HEK293 (cell line): Measurements from ENCODE around the gene PDLIM7.

ENCODE experiments used
- GLI2 ChIP-seq: fragments of 450-650 bp; formaldehyde crosslinking; IDR thresholded peaks from 2 replicates; pipeline ENCODE4; 2017; ENCODE audit warnings: missing biosample characterization, missing genetic modification characterization, low read depth, borderline replicate concordance
- GLIS1 ChIP-seq: fragments of 450-650 bp; formaldehyde crosslinking; IDR thresholded peaks from 2 replicates; pipeline ENCODE4 v1.5.1; 2016; ENCODE audit warnings: missing biosample characterization, missing genetic modification characterization
- KLF9 ChIP-seq: fragments of 450-650 bp; formaldehyde crosslinking; IDR thresholded peaks from 2 replicates; pipeline ENCODE4 v1.5.1; 2016; ENCODE audit warnings: missing biosample characterization, missing genetic modification characterization, low read depth
- TCF7L2 ChIP-seq: IDR thresholded peaks from 2 replicates; pipeline ENCODE4 v1.6.1; 2011; ENCODE audit warnings: low read depth, mild to moderate bottlenecking, inconsistent platforms, low read length, moderate library complexity, borderline replicate concordance
- ZBTB1 ChIP-seq: fragments of 450-650 bp; formaldehyde crosslinking; IDR thresholded peaks from 2 replicates; pipeline ENCODE4 v1.5.1; 2016; ENCODE audit warnings: missing biosample characterization, missing genetic modification characterization
- ZBTB20 ChIP-seq: fragments of 450-650 bp; formaldehyde crosslinking; IDR thresholded peaks from 2 replicates; pipeline ENCODE4 v1.5.1; 2016; ENCODE audit warnings: missing biosample characterization, missing genetic modification characterization
- ZNF157 ChIP-seq: fragments of 450-650 bp; formaldehyde crosslinking; IDR thresholded peaks from 2 replicates; pipeline ENCODE4 v1.5.1; 2016; ENCODE audit warnings: missing biosample characterization, missing genetic modification characterization
- ZNF175 ChIP-seq: fragments of 450-650 bp; formaldehyde crosslinking; IDR thresholded peaks from 2 replicates; pipeline ENCODE4 v1.5.1; 2016; ENCODE audit warnings: missing biosample characterization, missing genetic modification characterization
- ZNF202 ChIP-seq: fragments of 450-650 bp; formaldehyde crosslinking; IDR thresholded peaks from 2 replicates; pipeline ENCODE4 v1.5.1; 2016; ENCODE audit warnings: missing biosample characterization, missing genetic modification characterization, borderline replicate concordance
- ZNF600 ChIP-seq: fragments of 450-650 bp; formaldehyde crosslinking; IDR thresholded peaks from 2 replicates; pipeline ENCODE4 v1.5.1; 2016; ENCODE audit warnings: missing biosample characterization, missing genetic modification characterization
- ZNF707 ChIP-seq: fragments of 450-650 bp; formaldehyde crosslinking; IDR thresholded peaks from 2 replicates; pipeline ENCODE4 v1.5.1; 2016; ENCODE audit warnings: missing biosample characterization, missing genetic modification characterization
- ZNF791 ChIP-seq: fragments of 450-650 bp; formaldehyde crosslinking; IDR thresholded peaks from 2 replicates; pipeline ENCODE4 v1.5.1; 2016; ENCODE audit warnings: missing biosample characterization, missing genetic modification characterization
- TF ChIP-seq, protein P1 (sequence below): fragments of 450-650 bp; formaldehyde crosslinking; IDR thresholded peaks from 2 replicates; pipeline ENCODE4 v1.5.1; 2016; ENCODE audit warnings: missing biosample characterization, missing genetic modification characterization, borderline replicate concordance
- TF ChIP-seq, protein P2 (sequence below): fragments of 450-650 bp; formaldehyde crosslinking; IDR thresholded peaks from 2 replicates; pipeline ENCODE4 v1.5.1; 2016; ENCODE audit warnings: missing biosample characterization, missing genetic modification characterization
- TF ChIP-seq, protein P3 (sequence below): fragments of 450-650 bp; formaldehyde crosslinking; IDR thresholded peaks from 2 replicates; pipeline ENCODE4 v1.5.1; 2016; ENCODE audit warnings: missing biosample characterization, missing genetic modification characterization
- TF ChIP-seq, protein P4 (sequence below): IDR thresholded peaks from 2 replicates; pipeline ENCODE4 v1.6.1; 2011; ENCODE audit warnings: mild to moderate bottlenecking, low read depth, low read length, borderline replicate concordance

PDLIM7 gene

DNA sequence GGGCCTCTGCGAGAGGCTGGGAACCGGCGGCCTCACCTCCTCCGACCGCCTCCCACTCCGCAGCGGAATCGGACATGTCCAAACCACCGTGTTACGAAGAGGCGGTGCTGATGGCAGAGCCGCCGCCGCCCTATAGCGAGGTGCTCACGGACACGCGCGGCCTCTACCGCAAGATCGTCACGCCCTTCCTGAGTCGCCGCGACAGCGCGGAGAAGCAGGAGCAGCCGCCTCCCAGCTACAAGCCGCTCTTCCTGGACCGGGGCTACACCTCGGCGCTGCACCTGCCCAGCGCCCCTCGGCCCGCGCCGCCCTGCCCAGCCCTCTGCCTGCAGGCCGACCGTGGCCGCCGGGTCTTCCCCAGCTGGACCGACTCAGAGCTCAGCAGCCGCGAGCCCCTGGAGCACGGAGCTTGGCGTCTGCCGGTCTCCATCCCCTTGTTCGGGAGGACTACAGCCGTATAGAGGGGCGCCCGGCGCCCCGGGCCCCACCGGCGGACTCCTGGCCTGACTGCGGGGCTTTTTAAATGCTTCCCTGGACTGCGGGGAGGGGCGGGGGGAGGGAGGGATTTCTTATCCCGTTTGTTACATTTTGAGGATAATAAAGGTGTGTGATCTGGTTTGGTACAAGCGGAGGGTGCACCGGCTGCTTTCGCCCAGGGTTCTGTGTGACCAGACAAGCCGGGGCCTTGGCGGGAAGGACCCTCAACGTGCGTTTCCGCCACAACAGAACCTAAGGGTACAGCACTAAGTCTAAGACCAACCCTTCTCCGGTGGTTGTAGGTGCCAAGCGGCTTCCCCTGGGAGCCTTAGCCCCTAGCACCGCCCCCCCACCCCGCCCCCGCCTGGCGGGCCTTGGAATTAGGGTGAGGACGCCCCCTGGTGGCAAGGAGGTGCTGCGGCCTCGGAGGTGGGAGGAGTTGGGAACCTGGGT is 41.5 kb downstream of the PDLIM7 start (continued):
- TF ChIP-seq, protein P1, sequence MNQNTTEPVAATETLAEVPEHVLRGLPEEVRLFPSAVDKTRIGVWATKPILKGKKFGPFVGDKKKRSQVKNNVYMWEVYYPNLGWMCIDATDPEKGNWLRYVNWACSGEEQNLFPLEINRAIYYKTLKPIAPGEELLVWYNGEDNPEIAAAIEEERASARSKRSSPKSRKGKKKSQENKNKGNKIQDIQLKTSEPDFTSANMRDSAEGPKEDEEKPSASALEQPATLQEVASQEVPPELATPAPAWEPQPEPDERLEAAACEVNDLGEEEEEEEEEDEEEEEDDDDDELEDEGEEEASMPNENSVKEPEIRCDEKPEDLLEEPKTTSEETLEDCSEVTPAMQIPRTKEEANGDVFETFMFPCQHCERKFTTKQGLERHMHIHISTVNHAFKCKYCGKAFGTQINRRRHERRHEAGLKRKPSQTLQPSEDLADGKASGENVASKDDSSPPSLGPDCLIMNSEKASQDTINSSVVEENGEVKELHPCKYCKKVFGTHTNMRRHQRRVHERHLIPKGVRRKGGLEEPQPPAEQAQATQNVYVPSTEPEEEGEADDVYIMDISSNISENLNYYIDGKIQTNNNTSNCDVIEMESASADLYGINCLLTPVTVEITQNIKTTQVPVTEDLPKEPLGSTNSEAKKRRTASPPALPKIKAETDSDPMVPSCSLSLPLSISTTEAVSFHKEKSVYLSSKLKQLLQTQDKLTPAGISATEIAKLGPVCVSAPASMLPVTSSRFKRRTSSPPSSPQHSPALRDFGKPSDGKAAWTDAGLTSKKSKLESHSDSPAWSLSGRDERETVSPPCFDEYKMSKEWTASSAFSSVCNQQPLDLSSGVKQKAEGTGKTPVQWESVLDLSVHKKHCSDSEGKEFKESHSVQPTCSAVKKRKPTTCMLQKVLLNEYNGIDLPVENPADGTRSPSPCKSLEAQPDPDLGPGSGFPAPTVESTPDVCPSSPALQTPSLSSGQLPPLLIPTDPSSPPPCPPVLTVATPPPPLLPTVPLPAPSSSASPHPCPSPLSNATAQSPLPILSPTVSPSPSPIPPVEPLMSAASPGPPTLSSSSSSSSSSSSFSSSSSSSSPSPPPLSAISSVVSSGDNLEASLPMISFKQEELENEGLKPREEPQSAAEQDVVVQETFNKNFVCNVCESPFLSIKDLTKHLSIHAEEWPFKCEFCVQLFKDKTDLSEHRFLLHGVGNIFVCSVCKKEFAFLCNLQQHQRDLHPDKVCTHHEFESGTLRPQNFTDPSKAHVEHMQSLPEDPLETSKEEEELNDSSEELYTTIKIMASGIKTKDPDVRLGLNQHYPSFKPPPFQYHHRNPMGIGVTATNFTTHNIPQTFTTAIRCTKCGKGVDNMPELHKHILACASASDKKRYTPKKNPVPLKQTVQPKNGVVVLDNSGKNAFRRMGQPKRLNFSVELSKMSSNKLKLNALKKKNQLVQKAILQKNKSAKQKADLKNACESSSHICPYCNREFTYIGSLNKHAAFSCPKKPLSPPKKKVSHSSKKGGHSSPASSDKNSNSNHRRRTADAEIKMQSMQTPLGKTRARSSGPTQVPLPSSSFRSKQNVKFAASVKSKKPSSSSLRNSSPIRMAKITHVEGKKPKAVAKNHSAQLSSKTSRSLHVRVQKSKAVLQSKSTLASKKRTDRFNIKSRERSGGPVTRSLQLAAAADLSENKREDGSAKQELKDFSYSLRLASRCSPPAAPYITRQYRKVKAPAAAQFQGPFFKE: no peak
- TF ChIP-seq GLI2 (tag by site-specific recombination): no peak
- TF ChIP-seq, protein P2, sequence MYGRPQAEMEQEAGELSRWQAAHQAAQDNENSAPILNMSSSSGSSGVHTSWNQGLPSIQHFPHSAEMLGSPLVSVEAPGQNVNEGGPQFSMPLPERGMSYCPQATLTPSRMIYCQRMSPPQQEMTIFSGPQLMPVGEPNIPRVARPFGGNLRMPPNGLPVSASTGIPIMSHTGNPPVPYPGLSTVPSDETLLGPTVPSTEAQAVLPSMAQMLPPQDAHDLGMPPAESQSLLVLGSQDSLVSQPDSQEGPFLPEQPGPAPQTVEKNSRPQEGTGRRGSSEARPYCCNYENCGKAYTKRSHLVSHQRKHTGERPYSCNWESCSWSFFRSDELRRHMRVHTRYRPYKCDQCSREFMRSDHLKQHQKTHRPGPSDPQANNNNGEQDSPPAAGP (tag by site-specific recombination): peak; percentile 21; the same call in 1 of the 2 replicates
- TF ChIP-seq GLIS1 (tag by site-specific recombination): peak; percentile 37
- TF ChIP-seq, protein P3, sequence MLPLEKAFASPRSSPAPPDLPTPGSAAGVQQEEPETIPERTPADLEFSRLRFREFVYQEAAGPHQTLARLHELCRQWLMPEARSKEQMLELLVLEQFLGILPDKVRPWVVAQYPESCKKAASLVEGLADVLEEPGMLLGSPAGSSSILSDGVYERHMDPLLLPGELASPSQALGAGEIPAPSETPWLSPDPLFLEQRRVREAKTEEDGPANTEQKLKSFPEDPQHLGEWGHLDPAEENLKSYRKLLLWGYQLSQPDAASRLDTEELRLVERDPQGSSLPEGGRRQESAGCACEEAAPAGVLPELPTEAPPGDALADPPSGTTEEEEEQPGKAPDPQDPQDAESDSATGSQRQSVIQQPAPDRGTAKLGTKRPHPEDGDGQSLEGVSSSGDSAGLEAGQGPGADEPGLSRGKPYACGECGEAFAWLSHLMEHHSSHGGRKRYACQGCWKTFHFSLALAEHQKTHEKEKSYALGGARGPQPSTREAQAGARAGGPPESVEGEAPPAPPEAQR (tag by site-specific recombination): no peak
- no peak for TF ChIP-seq ZNF707 (tag by site-specific recombination)
- no peak for TF ChIP-seq ZNF175 (tag by site-specific recombination)
- peak; percentile 85 for TF ChIP-seq ZBTB20 (tag by site-specific recombination)
- no peak for TF ChIP-seq ZNF791 (tag by site-specific recombination)
- no peak for TF ChIP-seq TCF7L2
- TF ChIP-seq ZNF157: no peak
- no peak for TF ChIP-seq ZNF202 (tag by site-specific recombination)
- peak; percentile 90 for TF ChIP-seq KLF9
- TF ChIP-seq, protein P4, sequence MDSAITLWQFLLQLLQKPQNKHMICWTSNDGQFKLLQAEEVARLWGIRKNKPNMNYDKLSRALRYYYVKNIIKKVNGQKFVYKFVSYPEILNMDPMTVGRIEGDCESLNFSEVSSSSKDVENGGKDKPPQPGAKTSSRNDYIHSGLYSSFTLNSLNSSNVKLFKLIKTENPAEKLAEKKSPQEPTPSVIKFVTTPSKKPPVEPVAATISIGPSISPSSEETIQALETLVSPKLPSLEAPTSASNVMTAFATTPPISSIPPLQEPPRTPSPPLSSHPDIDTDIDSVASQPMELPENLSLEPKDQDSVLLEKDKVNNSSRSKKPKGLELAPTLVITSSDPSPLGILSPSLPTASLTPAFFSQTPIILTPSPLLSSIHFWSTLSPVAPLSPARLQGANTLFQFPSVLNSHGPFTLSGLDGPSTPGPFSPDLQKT: no peak; the same call in 1 of the 2 replicates
- TF ChIP-seq ZNF600: peak; percentile 94
- no peak; the same call in none of the 2 replicates for TF ChIP-seq ZBTB1 (tag by site-specific recombination)
